MG63 (cell line): Measurements from ENCODE around the gene WDR70. TPM values are rescaled to one million over a fixed set of nuclear protein-coding genes. Genes with fewer than 3 reads are reported as not detected.
"Not testable (repeated sequence)": the region's sequence is repeated elsewhere in the genome, so short reads cannot be mapped to it uniquely, and the experiment has no call there.

Experiments used
- DNase-seq: peaks from one replicate; pipeline ENCODE4 v3.0.0-alpha.2; 2020
- H3K27me3 ChIP-seq: fragments of 250-450 bp; sonication (Bioruptor Pico); 2 replicates; pipeline ENCODE4 v1.5.1; 2020; ENCODE audit warnings: mild to moderate bottlenecking, moderate library complexity
- H3K36me3 ChIP-seq: fragments of 250-450 bp; sonication (Bioruptor Pico); 2 replicates; pipeline ENCODE4 v1.5.1; 2020; ENCODE audit warnings: mild to moderate bottlenecking, moderate library complexity
- H3K4me3 ChIP-seq: fragments of 250-450 bp; sonication (Bioruptor Pico); 2 replicates; pipeline ENCODE4 v1.5.1; 2020; ENCODE audit warnings: mild to moderate bottlenecking, moderate library complexity
- H3K9me3 ChIP-seq: fragments of 250-450 bp; sonication (Bioruptor Pico); 2 replicates; pipeline ENCODE4 v1.5.1; 2020; ENCODE audit warnings: mild to moderate bottlenecking, moderate library complexity
- total RNA-seq: library from RNA; depleted of rRNA; stranded (reverse); fragments of >200 nt; shearing (Covaris generic); gene quantifications from 2 replicates; pipeline ENCODE4 v1.2.3, GENCODE V29; 2014; ENCODE audit warnings: low replicate concordance

The WDR70 gene
- total RNA-seq, 1 experiment from 2014 or later = 37.9 TPM

GRCh38 chr5:37436146-37436934 is 57.2 kb downstream of the WDR70 start:
- Histone ChIP-seq H3K9me3 (no peaks in the 10 kb centered on the region), H3K27me3 (no peaks in the 10 kb centered on the region), H3K4me3 (no peak overlapping the region), H3K36me3 (peaks cover 4% of the 10 kb centered on the region; the same call in 1 of the 2 replicates)
- no peak for DNase-seq

GRCh38 chr5:37437711-37438110 is 58.6 kb downstream of the WDR70 start:
- H3K4me3 ChIP-seq = no peak overlapping the region
- no peaks in the 10 kb centered on the region for H3K27me3 ChIP-seq
- peaks cover 4% of the 10 kb centered on the region; the same call in 1 of the 2 replicates for H3K36me3 ChIP-seq
- H3K9me3 ChIP-seq = no peaks in the 10 kb centered on the region
- no peak for DNase-seq

GRCh38 chr5:37445783-37446182 is 66.7 kb downstream of the WDR70 start:
- not testable (repeated sequence) for DNase-seq, H3K27me3 ChIP-seq, H3K4me3 ChIP-seq, H3K36me3 ChIP-seq, H3K9me3 ChIP-seq

- peaks cover 6% of the 10 kb centered on the region; the same call in 1 of the 2 replicates for H3K9me3 ChIP-seq
- H3K36me3 ChIP-seq = peaks cover 3% of the 10 kb centered on the region
- DNase-seq = peak; percentile 41
- no peaks in the 10 kb centered on the region for H3K27me3 ChIP-seq
- no peak overlapping the region for H3K4me3 ChIP-seq
These were observed 69.8 kb downstream of the WDR70 start for GRCh38 chr5:37448941-37449340.

GRCh38 chr5:37451991-37452390 is 72.9 kb downstream of the WDR70 start:
- DNase-seq, H3K27me3 ChIP-seq, H3K9me3 ChIP-seq, H3K36me3 ChIP-seq, H3K4me3 ChIP-seq: not testable (repeated sequence)

GRCh38 chr5:37453252-37453651 is 74.1 kb downstream of the WDR70 start:
- DNase-seq, H3K36me3 ChIP-seq, H3K9me3 ChIP-seq, H3K4me3 ChIP-seq, H3K27me3 ChIP-seq: not testable (repeated sequence)

GRCh38 chr5:37454402-37455055 is 75.4 kb downstream of the WDR70 start:
- not testable (repeated sequence) for DNase-seq, H3K4me3 ChIP-seq

GRCh38 chr5:37463191-37464051 is 84.3 kb downstream of the WDR70 start:
- not testable (repeated sequence) for DNase-seq, H3K36me3 ChIP-seq, H3K27me3 ChIP-seq, H3K4me3 ChIP-seq, H3K9me3 ChIP-seq

More at GRCh38 chr5:37454402-37455055, 75.4 kb downstream of the WDR70 start:
- H3K9me3 ChIP-seq, H3K27me3 ChIP-seq, H3K36me3 ChIP-seq: not testable (repeated sequence)

- H3K4me3 ChIP-seq, H3K9me3 ChIP-seq, H3K27me3 ChIP-seq, DNase-seq, H3K36me3 ChIP-seq: not testable (repeated sequence)
These were observed 85.5 kb downstream of the WDR70 start for GRCh38 chr5:37464581-37464980.

- DNase-seq, H3K4me3 ChIP-seq, H3K36me3 ChIP-seq, H3K9me3 ChIP-seq, H3K27me3 ChIP-seq: not testable (repeated sequence)
These were observed 90.3 kb downstream of the WDR70 start for GRCh38 chr5:37469383-37469782.

GRCh38 chr5:37471666-37472197 is 92.6 kb downstream of the WDR70 start:
- H3K4me3 ChIP-seq = no peak overlapping the region
- peaks cover 3% of the 10 kb centered on the region; the same call in 1 of the 2 replicates for H3K9me3 ChIP-seq
- no peaks in the 10 kb centered on the region for H3K36me3 ChIP-seq
- no peak for DNase-seq
- H3K27me3 ChIP-seq = no peaks in the 10 kb centered on the region

- Histone ChIP-seq H3K36me3 (peaks cover 12% of the 10 kb centered on the region), H3K27me3 (no peaks in the 10 kb centered on the region), H3K4me3 (no peak overlapping the region), H3K9me3 (no peaks in the 10 kb centered on the region)
- no peak for DNase-seq
These were observed 98.3 kb downstream of the WDR70 start for GRCh38 chr5:37477426-37477825.

GRCh38 chr5:37478121-37478894 is 99.2 kb downstream of the WDR70 start:
- H3K36me3 ChIP-seq = peaks cover 12% of the 10 kb centered on the region

GRCh38 chr5:37481395-37481794 is 102.3 kb downstream of the WDR70 start:
- H3K4me3 ChIP-seq, H3K9me3 ChIP-seq, DNase-seq, H3K27me3 ChIP-seq: not testable (repeated sequence)
- peaks cover 12% of the 10 kb centered on the region for H3K36me3 ChIP-seq

More at GRCh38 chr5:37478121-37478894, 99.2 kb downstream of the WDR70 start:
- no peak overlapping the region for H3K4me3 ChIP-seq
- no peak for DNase-seq
- no peaks in the 10 kb centered on the region for H3K9me3 ChIP-seq
- no peaks in the 10 kb centered on the region for H3K27me3 ChIP-seq

GRCh38 chr5:37490120-37490810 is 111.1 kb downstream of the WDR70 start:
- Histone ChIP-seq H3K4me3 (no peak overlapping the region), H3K27me3 (no peaks in the 10 kb centered on the region), H3K36me3 (no peaks in the 10 kb centered on the region; the same call in none of the 2 replicates), H3K9me3 (no peaks in the 10 kb centered on the region)
- DNase-seq = no peak
